GM21360 (cell line): ENCODE data around the gene PDILT.
A peak's percentile ranks its signal among the peaks of the same experiment; 100 is the strongest.

Source experiments
- ATAC-seq: cut with Tn5 transposase; IDR thresholded peaks from one replicate; pipeline ENCODE4 v1.9.1; 2021; ENCODE audit warnings: mild to moderate bottlenecking, moderate library complexity; ENCODE audit not compliant: unreplicated experiment

The PDILT gene

DNA sequence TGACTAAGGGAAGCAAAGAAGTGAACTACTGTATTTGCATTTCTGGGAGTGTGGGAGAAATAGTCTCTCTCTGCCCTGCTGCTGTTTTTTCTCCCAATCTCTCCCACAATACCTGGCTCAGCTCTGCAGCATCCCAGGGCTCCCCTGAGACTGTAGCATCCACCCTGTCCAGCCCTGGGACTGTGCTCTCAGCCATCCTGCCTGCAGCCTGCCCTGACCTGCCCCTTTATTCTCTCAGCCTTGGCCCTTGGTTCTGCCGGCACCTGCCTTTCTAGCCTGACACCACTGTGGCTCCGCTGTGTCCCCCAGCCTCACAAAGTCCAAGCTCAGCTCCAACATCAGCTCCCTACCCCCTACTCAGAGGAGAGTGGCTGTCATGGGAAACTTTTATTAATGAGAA lies 1.9 kb downstream of the PDILT start:
- no peak for ATAC-seq

DNA sequence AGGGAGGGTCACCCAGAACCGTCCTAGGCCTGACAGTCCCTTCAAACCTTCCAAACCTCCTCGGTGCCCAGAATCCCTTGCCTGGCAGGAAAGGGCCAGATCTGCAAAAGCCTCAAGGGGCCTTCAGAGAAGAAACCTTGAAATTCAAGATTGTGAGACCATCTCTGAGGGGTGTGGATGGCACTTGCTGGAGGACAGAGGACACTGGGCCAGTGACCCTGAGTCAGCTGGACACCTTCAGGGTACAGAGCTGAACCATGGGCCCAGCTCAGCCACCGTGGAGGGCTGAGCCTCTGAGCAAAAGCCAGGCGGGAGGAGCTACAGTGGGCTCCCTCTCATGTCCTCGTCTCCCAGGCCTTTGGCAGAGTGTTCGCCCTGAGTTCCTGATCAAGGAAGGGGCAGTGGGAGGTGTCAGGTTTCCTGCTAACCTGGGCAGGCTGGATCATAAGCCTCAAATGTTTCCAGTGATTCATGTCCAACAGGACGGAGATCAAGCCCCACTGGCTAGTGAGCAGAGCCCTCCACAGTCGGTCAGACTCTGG lies 3.0 kb downstream of the PDILT start:
- ATAC-seq: no peak

DNA sequence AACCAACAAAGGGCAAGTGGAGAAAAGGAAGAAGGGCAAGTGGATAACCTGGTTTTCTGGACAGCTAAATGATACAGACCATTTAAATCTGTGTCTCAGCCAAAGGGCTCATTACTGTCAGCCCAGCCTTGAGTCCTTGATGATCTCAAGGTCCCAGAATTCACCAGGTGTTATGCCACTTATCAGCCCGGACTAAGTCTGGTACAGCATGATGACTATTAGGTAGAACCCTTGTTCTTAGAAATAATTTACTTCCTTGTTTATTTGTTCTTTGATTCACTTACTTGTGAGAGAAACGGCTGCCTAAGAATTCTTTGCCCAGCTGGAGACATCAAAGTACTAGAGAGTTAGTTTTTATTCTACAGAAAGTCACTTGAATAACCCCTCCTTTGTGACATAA lies 3.5 kb downstream of the PDILT start:
- no peak for ATAC-seq

DNA sequence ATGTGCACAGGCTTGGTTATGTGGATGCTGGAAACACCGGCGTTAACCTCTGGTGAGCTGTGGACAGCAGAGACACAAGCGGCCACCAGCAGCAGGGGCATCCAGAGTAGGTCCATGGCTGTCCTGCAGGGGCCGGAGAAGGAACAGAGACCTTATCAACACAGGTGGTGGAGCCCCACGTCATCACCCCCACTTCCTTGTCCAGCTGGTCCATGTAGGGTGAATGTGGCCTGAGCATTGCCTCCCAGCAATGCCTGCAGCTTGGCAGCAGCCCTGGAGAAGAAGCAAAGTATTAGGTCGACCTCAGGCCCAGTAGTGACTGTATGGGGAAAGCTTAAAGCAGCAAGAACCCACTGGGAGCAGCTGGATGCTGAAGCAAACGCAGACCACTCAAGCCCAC lies 5.4 kb downstream of the PDILT start:
- no peak for ATAC-seq

DNA sequence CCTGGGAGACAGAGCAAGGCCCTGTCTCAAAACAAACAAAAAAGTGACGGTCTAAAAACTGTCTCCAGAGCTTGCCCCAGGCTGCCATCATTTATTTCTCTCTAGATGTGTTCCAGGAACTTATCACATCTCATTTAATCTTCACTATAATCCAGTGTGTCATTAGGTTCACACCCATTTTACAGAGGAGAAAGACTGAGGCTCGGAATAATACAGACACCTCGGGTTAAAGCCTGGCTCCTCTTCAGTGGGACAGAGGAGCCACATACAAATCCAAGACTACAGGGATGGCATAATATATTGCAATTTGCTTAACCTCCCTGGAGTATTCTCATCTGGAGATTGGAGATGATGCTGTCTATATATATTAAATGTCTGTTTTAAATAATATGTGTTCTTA lies 5.9 kb downstream of the PDILT start:
- ATAC-seq: no peak

DNA sequence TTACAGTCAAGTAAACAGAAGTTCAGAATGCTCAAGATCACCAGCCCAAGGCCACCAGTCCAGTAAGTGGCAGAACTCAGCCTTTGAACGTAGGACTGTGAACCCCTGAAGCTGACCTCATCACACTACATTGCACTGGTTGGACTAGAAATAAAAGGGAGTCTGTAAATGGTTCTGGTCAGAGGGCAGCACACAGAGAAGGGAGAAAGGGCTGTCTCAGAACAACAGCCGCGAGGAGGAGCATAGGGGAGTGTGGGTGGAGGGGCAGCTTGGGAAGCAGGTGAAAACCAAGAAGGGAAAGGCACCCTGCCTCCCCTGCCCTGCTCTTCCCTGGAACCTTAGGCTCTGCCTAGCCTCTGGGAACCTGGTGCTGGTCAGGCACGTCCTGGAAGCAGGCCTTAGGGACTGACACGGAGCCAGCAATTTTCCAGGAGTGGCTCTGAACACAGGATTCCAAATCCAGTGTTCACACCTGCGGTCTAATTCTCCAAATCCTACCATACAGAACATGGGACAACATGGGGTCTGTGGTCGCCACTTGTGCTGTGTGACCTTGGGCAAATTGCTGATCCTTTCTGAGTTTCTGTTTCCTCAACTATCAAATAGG lies 7.0 kb downstream of the PDILT start:
- no peak for ATAC-seq

DNA sequence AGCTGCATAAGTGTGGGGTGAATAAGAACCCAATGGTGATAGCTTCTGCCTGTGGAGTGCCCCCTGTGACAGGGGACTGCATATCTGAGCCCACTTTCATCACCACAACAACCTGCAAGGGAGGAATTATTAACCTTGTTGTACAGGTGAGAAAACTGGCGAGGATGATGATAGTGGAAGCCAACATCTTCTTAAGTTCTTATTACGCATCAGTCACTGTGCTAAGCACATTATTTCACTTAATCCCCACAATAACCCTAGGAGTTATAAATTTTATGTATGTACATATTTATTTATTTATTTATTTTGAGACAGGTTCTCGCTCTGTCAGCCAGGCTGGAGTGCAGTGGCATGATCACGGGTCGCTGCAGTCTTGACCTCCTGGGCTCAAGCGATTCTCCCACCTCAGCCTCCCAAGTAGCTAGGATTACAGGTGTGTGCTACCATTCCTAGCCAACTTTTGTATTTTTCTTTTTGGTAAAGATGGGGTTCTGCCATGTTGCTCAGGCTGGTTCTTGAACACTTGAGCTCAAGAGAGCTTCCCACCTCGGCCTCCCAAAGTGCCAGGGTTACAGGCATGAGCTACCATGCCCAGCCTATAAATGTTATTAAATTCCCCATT lies 7.6 kb downstream of the PDILT start:
- ATAC-seq: no peak

DNA sequence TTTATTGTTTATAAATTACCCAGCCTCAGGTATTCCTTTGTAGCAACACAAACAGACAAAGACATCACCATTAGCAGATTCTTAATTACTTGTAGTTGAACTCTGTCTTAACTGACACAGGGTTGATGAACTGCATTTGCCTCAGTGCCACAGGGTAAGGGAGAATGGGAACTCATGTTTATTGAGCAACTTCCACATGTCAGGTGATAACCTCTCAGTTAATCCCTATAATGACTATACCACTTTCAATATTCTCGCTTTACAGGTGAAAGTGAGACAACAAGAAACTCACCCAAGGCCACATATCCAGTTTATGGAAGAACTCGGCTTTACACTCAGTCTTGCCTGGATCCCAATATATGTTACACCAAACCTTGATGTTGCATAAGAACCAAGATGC lies 8.6 kb downstream of the PDILT start:
- ATAC-seq: no peak

DNA sequence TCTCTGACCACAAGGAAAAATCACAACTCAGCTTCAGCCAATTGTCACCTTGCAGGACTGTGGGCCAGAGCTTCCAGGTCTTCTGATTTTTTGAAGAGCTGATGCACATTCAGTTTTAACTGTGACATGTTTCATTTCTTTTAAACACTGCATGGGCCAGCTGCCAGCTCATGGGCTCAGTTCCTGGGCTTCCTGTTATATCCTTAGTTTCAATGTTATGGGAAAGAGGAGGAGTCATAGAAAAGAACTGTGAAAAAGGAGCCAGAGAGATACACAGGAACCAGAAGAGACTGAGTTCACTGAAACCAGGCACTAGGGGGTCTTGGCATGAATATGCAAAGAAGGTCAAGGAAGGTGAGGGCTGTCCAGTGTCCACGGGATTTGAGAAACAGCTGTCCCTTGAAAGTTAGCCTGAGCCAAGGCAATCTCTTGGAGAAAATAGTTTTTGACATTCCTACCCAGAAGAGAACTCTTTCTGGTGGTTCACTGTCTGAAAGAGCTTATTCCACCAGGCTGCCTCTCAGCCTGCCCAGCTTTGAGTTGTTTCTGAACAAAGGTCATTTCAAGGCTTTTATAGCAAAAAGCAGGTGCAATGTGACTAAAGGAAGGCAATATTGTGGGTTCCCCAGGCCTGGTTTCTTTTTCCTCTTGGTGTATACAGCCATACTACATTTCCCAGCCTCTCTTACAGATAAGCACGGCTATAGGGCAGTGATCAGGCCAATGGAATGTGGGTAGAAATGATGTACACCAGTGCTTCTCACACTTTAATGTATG lies 10.5 kb downstream of the PDILT start:
- ATAC-seq: no peak

DNA sequence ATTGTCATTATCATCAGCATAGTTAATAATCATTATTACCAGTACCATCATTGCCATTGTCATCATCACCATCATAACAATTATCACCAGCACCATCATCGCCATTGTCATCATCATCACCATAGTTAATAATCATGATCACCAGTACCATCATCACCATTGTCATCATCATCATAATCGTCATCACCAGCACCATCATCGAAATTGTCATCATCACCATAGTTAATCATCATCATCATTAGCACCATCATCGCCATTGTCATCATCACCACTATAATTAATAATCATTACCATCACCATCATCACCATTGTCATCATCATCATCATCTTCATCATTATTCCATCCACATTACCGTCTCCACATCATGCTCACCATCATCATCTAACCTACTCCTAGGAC lies 13.5 kb downstream of the PDILT start:
- no peak for ATAC-seq

DNA sequence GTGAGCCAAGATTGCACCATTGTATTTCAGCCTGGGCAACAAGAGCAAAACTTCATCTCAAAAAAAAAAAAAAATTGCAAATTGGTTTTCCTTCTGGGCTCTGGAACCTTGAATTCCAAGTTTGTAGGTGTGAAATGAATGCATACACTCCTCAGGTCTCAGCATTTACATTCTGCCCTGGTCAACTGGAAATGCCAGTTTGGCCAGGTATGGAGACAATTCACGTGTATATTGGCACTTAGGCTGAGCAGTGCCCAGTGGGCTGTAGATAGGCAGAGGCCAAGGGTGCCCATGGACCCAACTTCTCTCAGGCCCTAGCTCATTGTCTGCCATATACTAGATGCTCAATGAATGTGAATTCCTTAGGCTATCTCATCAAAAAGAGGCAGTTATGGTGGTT lies 15.7 kb downstream of the PDILT start:
- no peak for ATAC-seq

DNA sequence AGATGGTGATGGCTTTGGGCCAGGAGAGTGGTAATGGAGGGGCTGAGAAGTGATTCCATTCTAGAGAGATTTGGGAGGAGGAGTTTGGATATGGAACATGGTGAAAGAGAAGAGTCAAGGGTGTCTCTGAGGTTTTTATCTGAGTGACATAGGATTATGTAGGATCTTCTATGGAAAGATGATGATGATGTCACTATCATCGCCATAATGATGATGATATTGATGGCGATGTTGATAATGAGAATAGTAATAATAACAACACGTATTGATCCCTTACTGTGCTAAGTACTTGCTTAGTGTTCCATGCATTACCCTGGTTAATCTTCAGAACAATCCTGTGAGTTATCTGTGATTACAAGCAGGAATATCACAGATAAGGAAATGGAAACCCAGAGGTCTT lies 16.6 kb downstream of the PDILT start:
- ATAC-seq: no peak

DNA sequence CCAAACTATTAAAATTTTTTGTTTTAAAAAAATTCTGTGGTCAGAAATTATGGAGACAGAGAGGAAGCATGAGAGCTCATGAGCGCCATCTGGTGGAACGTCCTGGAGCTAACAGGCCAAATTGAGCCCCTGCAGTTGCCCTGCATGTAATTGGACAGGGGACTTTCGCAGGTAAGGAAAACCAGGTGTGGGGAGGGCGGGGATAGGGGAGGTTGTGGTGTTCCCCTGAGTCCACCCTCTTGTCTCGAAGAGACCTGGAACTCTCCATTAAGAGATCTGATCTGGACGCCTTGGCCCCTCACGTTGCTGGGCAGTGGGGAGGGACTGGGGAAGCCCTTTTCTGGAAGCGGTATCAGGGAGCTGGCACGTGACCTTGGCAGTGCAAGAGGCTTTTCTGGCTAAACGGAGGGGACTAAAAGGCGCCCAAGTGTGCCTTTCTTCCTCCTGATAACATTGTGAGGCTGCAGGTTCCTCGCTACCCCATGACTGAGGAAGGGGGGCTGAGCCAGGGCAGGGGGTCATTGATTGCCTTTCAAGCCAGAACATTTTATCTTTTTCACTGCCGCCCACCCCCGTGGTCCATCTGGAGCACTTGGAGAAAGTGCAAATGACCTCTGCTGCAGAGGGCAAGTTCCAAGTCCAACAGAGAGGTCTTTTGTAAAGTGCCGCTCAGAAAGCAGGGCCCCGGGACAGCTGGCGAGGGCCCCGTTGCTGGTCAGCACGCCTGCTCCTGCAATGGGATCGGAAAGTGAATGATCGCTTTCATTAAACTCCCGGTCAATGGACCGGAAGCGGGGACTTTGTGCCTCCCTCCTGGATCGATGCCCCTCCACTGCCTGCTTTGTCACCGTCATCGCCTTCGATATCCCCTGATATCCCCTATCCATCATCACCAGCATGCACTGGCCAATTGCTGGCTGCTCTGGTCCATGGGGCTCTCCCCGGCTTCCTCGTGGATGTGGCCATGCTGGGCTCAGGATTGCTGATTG lies 18.4 kb downstream of the PDILT start:
- no peak for ATAC-seq

DNA sequence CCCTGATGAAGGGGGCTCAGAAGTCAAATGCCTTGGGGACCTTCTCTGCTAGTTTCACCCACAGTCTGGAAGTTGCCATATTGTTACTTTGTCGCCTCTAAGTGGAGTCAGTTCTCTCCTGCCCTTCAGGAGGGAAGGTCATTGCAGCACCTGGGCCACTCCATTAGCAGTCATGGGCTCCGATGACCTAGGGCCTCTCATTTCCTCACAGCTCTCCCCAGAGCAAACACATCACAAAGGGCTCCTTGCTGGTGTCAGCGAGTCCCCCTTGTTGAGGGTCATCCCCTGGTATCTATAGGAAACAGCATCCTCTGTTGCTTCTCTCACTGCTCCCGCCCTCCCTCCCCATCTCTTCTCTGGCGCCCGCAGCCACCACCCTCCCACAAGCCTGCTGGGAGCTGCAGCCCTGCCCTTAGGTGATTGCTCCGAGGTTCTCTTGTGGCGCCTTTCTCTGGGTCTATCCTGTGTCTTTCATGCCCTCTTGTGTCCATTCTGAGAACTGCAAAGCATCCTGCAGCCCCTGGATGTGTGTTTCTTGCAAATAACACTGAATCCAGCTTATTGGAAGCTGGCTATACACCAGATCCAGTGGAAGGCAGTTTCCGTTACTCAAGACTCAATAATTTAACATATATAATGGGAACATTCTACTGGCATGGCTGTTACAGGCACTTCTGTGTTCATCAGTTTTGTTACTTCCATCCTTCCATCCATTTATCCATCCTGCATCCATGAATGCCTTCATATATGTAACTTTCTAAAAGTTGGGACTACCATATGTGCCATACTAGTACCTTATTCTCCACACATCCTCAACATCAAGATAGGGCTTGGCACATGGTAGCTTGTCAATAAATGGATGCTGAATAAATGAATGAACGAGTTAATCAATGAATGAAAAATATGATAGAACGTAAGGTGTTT lies 21.2 kb downstream of the PDILT start:
- peak; percentile 78 for ATAC-seq

DNA sequence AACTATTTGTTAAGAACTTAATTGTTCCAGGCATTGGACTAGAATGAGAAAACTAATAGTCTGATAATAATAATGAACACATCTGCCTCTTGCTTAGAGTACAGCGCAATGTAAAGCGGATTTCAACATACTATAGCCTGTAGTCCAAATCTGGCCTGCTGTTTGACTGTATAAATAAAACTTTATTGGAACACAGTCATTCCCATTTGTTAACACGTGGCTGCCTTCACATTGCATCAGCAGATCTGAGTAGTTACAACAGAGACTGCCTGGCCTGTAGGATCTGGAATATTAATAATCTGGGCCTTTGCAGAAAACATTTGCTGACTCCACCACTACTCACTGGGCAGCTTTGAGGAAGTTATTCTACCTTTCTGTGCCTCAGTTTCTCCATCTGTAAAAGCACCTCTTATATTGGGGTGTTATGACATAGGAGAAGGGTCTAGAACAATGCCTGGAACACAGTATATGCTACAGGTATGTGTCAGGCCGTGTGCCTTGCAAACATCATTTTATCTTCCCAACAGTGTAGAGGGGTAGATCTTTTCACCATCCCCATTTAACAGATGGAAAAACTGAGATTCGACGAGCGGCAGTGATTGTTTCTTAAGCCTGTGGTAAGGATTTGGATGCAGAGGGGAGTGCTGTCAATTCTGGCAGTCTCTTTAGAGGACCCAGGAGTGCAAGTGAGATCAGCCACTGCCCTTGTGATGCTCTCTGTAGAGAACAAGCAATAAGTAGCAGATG lies 22.2 kb downstream of the PDILT start:
- no peak for ATAC-seq

DNA sequence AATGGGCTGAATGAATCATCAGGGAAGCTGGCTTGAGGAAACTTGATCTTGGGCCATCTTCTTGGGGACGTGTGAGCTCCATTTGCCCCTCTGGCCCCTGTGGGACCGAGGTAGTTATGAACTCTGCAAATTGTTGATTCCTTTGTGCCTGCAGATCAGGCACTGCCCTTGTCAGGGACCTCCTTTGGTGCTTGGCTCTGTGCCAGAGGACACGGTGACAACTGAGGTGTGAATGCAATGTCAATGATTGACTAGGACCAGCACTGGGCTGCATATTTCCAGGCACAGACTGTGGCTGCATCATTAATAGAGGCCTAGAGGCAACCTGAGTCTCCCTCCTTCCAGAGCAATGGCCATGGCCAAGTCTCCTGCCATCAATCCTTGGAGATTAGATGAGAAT lies 23.8 kb downstream of the PDILT start:
- no peak for ATAC-seq

DNA sequence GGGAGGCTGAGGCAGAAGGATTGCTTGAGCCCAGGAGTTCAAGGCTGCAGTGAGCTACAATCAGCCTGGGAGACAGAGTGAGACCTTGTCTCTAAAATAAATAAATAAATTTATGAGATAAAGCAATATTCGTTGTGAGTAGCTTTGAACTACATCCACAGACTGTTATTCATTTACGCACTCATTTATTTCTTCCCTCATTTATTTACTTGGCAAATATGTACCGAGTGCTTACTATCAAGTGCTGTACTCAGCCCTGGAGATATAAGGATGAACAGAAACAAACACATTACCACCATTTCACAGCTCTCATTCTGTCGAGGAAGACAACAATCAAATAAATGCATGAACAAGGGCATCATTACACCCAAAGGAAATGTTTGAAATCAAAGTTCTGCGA lies 27.4 kb downstream of the PDILT start:
- ATAC-seq: no peak

DNA sequence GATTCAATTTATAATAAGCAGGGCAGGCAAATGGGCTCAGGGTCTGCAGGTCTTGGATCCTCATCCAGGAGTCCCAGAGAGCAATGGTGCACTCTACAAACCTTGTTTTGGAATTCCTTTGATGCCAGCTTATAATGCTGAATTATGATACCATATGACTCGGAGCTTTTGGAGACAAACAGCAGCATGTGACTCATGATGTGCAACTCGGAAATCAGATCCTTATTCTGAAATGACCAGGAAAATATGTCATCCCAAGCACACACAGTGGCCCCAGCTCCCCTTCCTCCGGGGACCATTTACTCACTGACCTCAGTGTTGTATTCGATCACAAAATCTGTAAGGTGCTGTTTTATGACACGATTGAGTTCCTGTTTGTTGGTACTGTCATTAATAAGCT lies 31.8 kb downstream of the PDILT start:
- ATAC-seq: no peak

DNA sequence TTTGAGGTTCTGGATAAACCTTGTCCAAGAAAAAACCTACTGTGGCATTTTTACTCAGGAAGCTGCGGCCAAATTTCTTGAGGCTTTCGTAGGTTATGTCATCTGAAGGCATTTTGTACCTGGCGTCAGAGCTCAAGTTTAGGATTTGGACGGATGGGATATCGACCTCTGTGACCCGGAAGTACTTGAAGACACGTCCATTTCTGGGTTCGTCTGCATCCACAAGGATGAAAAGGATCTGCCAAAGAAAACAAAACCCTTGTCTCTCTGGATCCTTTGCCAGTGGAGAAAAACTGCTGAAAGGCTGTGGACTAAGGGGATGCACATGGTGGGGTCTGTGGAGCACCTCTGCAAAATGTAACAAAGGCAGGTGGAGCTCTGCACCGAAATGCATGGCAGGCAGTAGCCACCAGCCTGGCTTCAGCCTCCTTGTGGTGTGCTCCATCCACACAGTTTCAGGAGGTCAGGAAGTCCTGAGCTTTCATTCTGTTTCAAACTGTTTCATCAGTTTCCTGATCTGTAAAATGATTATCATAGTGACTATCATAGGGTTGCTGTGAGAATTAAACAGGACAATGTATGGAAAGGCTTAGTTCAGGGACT lies 35.0 kb downstream of the PDILT start:
- ATAC-seq: no peak
